ENCODE measurements around the gene TRIM33.

GRCh38 chr1:114468710-114469468 is 42.1 kb downstream of the TRIM33 start:
- TF ChIP-seq CTCF (IDR thresholded peaks at IDR 0.05; ENCODE audit: control extremely low read depth in 1 of 3, insufficient read depth in 1 of 3, low read depth in 1 of 3, low read length in 3 of 3): no peak
- TF ChIP-seq POLR2A (IDR thresholded peaks at IDR 0.05; ENCODE audit: control extremely low read depth in 1 of 2, low read depth in 2 of 2, low read length in 2 of 2): no peak
- no peak for TF ChIP-seq RFX5 (IDR thresholded peaks at IDR 0.05; ENCODE audit: borderline replicate concordance, low read depth, low read length)
- TF ChIP-seq JUN (IDR thresholded peaks at IDR 0.05; ENCODE audit: low read depth, low read length): no peak
- no peak for TF ChIP-seq FOSL1 (IDR thresholded peaks at IDR 0.05; ENCODE audit: insufficient read depth, low read depth, low read length)
- TF ChIP-seq SP1 (IDR thresholded peaks at IDR 0.05; ENCODE audit: low read depth, low read length): no peak
- no peak for TF ChIP-seq BCL11A (IDR thresholded peaks at IDR 0.05; ENCODE audit: low read depth in 2 of 2, low read length in 2 of 2)
- no peak for TF ChIP-seq EP300 (IDR thresholded peaks at IDR 0.05; ENCODE audit: borderline replicate concordance in 1 of 2, low read depth in 2 of 2, low read length in 2 of 2)
- TF ChIP-seq NRF1 (IDR thresholded peaks at IDR 0.05; ENCODE audit: low read depth, low read length): no peak
- no peak for TF ChIP-seq EGR1 (IDR thresholded peaks at IDR 0.05; ENCODE audit: borderline replicate concordance, low read depth, low read length)
- no peak for TF ChIP-seq ATF2 (IDR thresholded peaks at IDR 0.05; ENCODE audit: low read length)
- no peak for TF ChIP-seq SRF (IDR thresholded peaks at IDR 0.05; ENCODE audit: low read depth, low read length)
- no peak for TF ChIP-seq TEAD4 (IDR thresholded peaks at IDR 0.05; ENCODE audit: low read depth, low read length)
- TF ChIP-seq POLR2AphosphoS5 (IDR thresholded peaks at IDR 0.05; ENCODE audit: low read depth, low read length): no peak
